H1 (cell line): ENCODE measurements around the gene OR1K1.

Experiments
- CEBPB ChIP-seq: IDR thresholded peaks from 2 replicates; pipeline ENCODE4 v1.6.1; 2012; ENCODE audit warnings: low read depth, low read length
- EP300 ChIP-seq, 2 experiments: IDR thresholded peaks; 1 replicate in 1 of 2; 2 replicates in 1 of 2; pipeline ENCODE4 v1.6.1; 2011 to 2012; ENCODE audit warnings: low read depth in 2 of 2, low read length in 2 of 2, mild to moderate bottlenecking in 2 of 2, borderline replicate concordance in 1 of 2, inconsistent platforms in 1 of 2, moderate library complexity in 1 of 2
- FOSL1 ChIP-seq: IDR thresholded peaks from 2 replicates; pipeline ENCODE4 v1.6.1; 2011; ENCODE audit warnings: mild to moderate bottlenecking, low read depth, low read length, moderate library complexity; ENCODE audit not compliant: insufficient read depth
- GTF2F1 ChIP-seq: IDR thresholded peaks from 2 replicates; pipeline ENCODE4 v1.6.1; 2012; ENCODE audit warnings: low read depth, low read length, improper control_type of control experiment, borderline replicate concordance
- JUND ChIP-seq: IDR thresholded peaks from 2 replicates; pipeline ENCODE4 v1.6.1; 2011; ENCODE audit warnings: mild to moderate bottlenecking, improper control_type of control experiment, low read length
- POLR2AphosphoS5 ChIP-seq: IDR thresholded peaks from 2 replicates; pipeline ENCODE4 v1.6.1; 2011; ENCODE audit warnings: low read depth, low read length
- RAD21 ChIP-seq, 2 experiments: IDR thresholded peaks in 1 of 2; conservative IDR thresholded peaks in 1 of 2; 2 replicates each; pipeline ENCODE4 v1.6.1; 2011; ENCODE audit warnings: low read depth in 2 of 2, low read length in 2 of 2, improper control_type of control experiment in 1 of 2, inconsistent platforms in 1 of 2, mild to moderate bottlenecking in 1 of 2, moderate library complexity in 1 of 2
- SIN3A ChIP-seq, 2 experiments: IDR thresholded peaks in 1 of 2; conservative IDR thresholded peaks in 1 of 2; 2 replicates each; pipeline ENCODE4 v1.6.1; 2011 to 2012; ENCODE audit warnings: low read length in 2 of 2, improper control_type of control experiment in 1 of 2, low read depth in 1 of 2, mild to moderate bottlenecking in 1 of 2
- TBP ChIP-seq: IDR thresholded peaks from 2 replicates; pipeline ENCODE4 v1.6.1; 2011; ENCODE audit warnings: low read depth, low read length, improper control_type of control experiment
- TEAD4 ChIP-seq: IDR thresholded peaks from 2 replicates; pipeline ENCODE4 v1.6.1; 2012; ENCODE audit warnings: low read depth, low read length, inconsistent platforms, mixed read lengths
- TF ChIP-seq, protein P1 (sequence below), 3 experiments: IDR thresholded peaks; 1 replicate in 2 of 3; 2 replicates in 1 of 3; pipeline versions ENCODE4 v1.5.1 to v1.6.1; 2011; ENCODE audit warnings: low read length in 3 of 3, mild to moderate bottlenecking in 3 of 3, inconsistent platforms in 2 of 3, low read depth in 1 of 3, moderate library complexity in 1 of 3; ENCODE audit not compliant: insufficient read depth in 1 of 3; ENCODE audit errors: control extremely low read depth in 1 of 3

DNA sequence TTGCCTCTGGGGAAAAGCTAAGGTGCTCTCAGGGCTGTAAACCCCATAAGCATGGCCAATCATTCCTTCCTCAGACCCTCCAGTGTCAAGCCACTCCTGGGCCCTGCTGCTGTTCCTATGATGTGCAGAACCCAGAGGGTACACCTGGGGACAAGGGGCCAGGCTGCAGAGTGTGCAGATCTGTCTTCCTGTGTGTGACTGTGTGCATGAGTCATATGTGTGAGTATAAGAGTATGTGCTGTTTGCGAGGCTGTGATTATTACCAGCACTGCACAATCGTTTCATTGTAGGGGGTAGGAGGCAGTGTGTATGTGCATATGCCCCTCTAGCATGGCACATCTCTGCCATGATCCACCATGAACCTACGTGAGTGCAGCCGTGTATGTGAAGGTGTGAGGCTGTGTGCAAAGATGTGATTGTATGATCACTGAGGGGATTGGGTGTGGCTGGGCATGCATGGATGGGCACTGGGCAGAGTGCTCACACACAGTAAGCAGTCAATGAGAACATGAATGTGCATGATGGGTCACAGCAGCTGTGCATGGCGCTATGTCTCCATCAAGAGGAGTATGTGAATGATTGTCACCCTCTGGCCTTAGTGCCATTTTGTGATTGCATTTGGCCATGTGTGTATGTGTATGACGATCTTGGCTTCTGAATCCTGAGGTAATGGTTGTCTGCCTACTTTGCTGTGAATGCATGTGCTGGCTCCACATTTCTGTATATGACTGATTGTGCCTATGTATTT lies 2.4 kb upstream of the OR1K1 start:
- TF ChIP-seq FOSL1: no peak
- TF ChIP-seq POLR2AphosphoS5: no peak
- TF ChIP-seq GTF2F1: no peak
- no peak for TF ChIP-seq CEBPB
- TF ChIP-seq EP300 (IDR thresholded peaks at IDR 0.05; ENCODE audit: borderline replicate concordance in 1 of 2, low read depth in 2 of 2, low read length in 2 of 2): no peak
- no peak for TF ChIP-seq TEAD4
- TF ChIP-seq, protein P1, sequence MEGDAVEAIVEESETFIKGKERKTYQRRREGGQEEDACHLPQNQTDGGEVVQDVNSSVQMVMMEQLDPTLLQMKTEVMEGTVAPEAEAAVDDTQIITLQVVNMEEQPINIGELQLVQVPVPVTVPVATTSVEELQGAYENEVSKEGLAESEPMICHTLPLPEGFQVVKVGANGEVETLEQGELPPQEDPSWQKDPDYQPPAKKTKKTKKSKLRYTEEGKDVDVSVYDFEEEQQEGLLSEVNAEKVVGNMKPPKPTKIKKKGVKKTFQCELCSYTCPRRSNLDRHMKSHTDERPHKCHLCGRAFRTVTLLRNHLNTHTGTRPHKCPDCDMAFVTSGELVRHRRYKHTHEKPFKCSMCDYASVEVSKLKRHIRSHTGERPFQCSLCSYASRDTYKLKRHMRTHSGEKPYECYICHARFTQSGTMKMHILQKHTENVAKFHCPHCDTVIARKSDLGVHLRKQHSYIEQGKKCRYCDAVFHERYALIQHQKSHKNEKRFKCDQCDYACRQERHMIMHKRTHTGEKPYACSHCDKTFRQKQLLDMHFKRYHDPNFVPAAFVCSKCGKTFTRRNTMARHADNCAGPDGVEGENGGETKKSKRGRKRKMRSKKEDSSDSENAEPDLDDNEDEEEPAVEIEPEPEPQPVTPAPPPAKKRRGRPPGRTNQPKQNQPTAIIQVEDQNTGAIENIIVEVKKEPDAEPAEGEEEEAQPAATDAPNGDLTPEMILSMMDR (IDR thresholded peaks at IDR 0.05; ENCODE audit: control extremely low read depth in 1 of 3, insufficient read depth in 1 of 3, low read depth in 1 of 3, low read length in 3 of 3): no peak
- TF ChIP-seq RAD21 (IDR thresholded peaks at IDR 0.05 in 1 of 2, conservative IDR thresholded peaks at IDR 0.05 in 1 of 2; ENCODE audit: low read depth in 2 of 2, low read length in 2 of 2): no peak
- no peak for TF ChIP-seq TBP
- TF ChIP-seq JUND: no peak
- no peak for TF ChIP-seq SIN3A (conservative IDR thresholded peaks at IDR 0.05 in 1 of 2, IDR thresholded peaks at IDR 0.05 in 1 of 2; ENCODE audit: low read depth in 1 of 2, low read length in 2 of 2)
